HepG2 (cell line): ENCODE results near the gene VPS52. TPM values are rescaled to one million over a fixed set of nuclear protein-coding genes. Genes with fewer than 3 reads are reported as not detected.
A peak's percentile ranks its signal among the peaks of the same experiment; 100 is the strongest.

ENCODE experiments used
- ETS1 ChIP-seq: sonication (generic); formaldehyde crosslinking; IDR thresholded peaks from 2 replicates; pipeline ENCODE4 v1.4.0; 2020; ENCODE audit warnings: missing genetic modification reagents
- MAZ ChIP-seq, 2 experiments: sonication (generic) in 1 of 2; formaldehyde crosslinking in 1 of 2; IDR thresholded peaks; 2 replicates each; pipeline versions ENCODE4 v1.5.0 to v1.6.1; 2012 to 2020; ENCODE audit warnings: low read depth in 2 of 2, mild to moderate bottlenecking in 2 of 2, borderline replicate concordance in 1 of 2, improper control_type of control experiment in 1 of 2, low read length in 1 of 2, missing genetic modification reagents in 1 of 2, moderate library complexity in 1 of 2
- MBNL3 ChIP-seq: fragments of 250-450 bp; sonication (Bioruptor Pico); conservative IDR thresholded peaks from 2 replicates; pipeline ENCODE4 v1.8.0; 2022; ENCODE audit warnings: mild to moderate bottlenecking, inconsistent platforms
- RARG ChIP-seq: sonication (generic); formaldehyde crosslinking; IDR thresholded peaks from 2 replicates; pipeline ENCODE4 v1.4.0; 2020; ENCODE audit warnings: low read depth, mild to moderate bottlenecking, missing genetic modification reagents
- RBM39 ChIP-seq: fragments of 200-400 bp; formaldehyde crosslinking; IDR thresholded peaks from one replicate; pipeline ENCODE4 v1.6.1; 2018; ENCODE audit warnings: antibody characterized with exemption, mild to moderate bottlenecking, low read depth, low read length; ENCODE audit not compliant: poor library complexity, severe bottlenecking
- TBP ChIP-seq: sonication (generic); formaldehyde crosslinking; IDR thresholded peaks from 2 replicates; pipeline ENCODE4 v1.5.0; 2020; ENCODE audit warnings: missing genetic modification reagents
- YEATS4 ChIP-seq: sonication (generic); formaldehyde crosslinking; IDR thresholded peaks from 2 replicates; pipeline ENCODE4 v1.4.0; 2020; ENCODE audit warnings: missing genetic modification reagents, borderline replicate concordance
- polyA plus RNA-seq, 8 experiments: library from polyadenylated mRNA; depleted of rRNA in 3 of 8; stranded (reverse) in 7 of 8; unstranded in 1 of 8; fragments of >200 nt; fragmentation: Illumina TruSeq in 4 of 8; extraction: Trizol in 4 of 8; gene quantifications; 2 replicates each; pipeline versions ENCODE4 v1.2.1 to v1.2.3, GENCODE V29; 2011 to 2016; ENCODE audit warnings: low read depth in 4 of 8, missing spikeins in 1 of 8, mixed read lengths in 1 of 8; ENCODE audit not compliant: insufficient read depth in 1 of 8
- total RNA-seq, 5 experiments: library from RNA; depleted of rRNA; stranded (reverse); fragments of >200 nt; fragmentation: Illumina TruSeq; extraction: Trizol; gene quantifications; 2 replicates each; pipeline ENCODE4 v1.2.3, GENCODE V29; 2016; ENCODE audit warnings: low read depth in 1 of 5
- TF ChIP-seq, protein P1 (sequence below): IDR thresholded peaks from 2 replicates; pipeline ENCODE4 v1.6.1; 2016; ENCODE audit warnings: low read depth, missing genetic modification reagents, missing compliant biosample characterization
- TF ChIP-seq, protein P2 (sequence below): sonication (generic); formaldehyde crosslinking; IDR thresholded peaks from 2 replicates; pipeline ENCODE4 v1.8.0; 2022; ENCODE audit warnings: mild to moderate bottlenecking, missing genetic modification reagents, moderate library complexity
- TF ChIP-seq, protein P3 (sequence below), 2 experiments: fragments of 450-650 bp in 1 of 2; sonication (generic) in 1 of 2; formaldehyde crosslinking in 1 of 2; IDR thresholded peaks; 2 replicates each; pipeline versions ENCODE4 v1.6.1 to v1.8.0; 2016 to 2022; ENCODE audit warnings: antibody characterized with exemption in 1 of 2, mild to moderate bottlenecking in 1 of 2, missing genetic modification reagents in 1 of 2

Gene VPS52
- total and polyA plus RNA-seq, 2 of the 13 experiments (the other 11 are each of a cell fraction or from before 2014, with no cell fraction given): 48.9 to 85.5 TPM

- TF ChIP-seq, protein P1, sequence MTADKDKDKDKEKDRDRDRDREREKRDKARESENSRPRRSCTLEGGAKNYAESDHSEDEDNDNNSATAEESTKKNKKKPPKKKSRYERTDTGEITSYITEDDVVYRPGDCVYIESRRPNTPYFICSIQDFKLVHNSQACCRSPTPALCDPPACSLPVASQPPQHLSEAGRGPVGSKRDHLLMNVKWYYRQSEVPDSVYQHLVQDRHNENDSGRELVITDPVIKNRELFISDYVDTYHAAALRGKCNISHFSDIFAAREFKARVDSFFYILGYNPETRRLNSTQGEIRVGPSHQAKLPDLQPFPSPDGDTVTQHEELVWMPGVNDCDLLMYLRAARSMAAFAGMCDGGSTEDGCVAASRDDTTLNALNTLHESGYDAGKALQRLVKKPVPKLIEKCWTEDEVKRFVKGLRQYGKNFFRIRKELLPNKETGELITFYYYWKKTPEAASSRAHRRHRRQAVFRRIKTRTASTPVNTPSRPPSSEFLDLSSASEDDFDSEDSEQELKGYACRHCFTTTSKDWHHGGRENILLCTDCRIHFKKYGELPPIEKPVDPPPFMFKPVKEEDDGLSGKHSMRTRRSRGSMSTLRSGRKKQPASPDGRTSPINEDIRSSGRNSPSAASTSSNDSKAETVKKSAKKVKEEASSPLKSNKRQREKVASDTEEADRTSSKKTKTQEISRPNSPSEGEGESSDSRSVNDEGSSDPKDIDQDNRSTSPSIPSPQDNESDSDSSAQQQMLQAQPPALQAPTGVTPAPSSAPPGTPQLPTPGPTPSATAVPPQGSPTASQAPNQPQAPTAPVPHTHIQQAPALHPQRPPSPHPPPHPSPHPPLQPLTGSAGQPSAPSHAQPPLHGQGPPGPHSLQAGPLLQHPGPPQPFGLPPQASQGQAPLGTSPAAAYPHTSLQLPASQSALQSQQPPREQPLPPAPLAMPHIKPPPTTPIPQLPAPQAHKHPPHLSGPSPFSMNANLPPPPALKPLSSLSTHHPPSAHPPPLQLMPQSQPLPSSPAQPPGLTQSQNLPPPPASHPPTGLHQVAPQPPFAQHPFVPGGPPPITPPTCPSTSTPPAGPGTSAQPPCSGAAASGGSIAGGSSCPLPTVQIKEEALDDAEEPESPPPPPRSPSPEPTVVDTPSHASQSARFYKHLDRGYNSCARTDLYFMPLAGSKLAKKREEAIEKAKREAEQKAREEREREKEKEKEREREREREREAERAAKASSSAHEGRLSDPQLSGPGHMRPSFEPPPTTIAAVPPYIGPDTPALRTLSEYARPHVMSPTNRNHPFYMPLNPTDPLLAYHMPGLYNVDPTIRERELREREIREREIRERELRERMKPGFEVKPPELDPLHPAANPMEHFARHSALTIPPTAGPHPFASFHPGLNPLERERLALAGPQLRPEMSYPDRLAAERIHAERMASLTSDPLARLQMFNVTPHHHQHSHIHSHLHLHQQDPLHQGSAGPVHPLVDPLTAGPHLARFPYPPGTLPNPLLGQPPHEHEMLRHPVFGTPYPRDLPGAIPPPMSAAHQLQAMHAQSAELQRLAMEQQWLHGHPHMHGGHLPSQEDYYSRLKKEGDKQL (CRISPR knock-in tag): no peak
- TF ChIP-seq YEATS4 (CRISPR knock-in tag) (no peak), TBP (no peak), RARG (CRISPR knock-in tag) (no peak), RBM39 (no peak), MBNL3 (no peak), MAZ (IDR thresholded peaks at IDR 0.05; ENCODE audit: borderline replicate concordance, low read depth, low read length) (no peak; the same call in 1 of the 2 replicates), MAZ (CRISPR knock-in tag; IDR thresholded peaks at IDR 0.05; ENCODE audit: low read depth) (no peak), ETS1 (CRISPR knock-in tag) (0 out of 2 replicates have a peak, but pooled peaks have one; percentile 9)
- TF ChIP-seq, protein P2, sequence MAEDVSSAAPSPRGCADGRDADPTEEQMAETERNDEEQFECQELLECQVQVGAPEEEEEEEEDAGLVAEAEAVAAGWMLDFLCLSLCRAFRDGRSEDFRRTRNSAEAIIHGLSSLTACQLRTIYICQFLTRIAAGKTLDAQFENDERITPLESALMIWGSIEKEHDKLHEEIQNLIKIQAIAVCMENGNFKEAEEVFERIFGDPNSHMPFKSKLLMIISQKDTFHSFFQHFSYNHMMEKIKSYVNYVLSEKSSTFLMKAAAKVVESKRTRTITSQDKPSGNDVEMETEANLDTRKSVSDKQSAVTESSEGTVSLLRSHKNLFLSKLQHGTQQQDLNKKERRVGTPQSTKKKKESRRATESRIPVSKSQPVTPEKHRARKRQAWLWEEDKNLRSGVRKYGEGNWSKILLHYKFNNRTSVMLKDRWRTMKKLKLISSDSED (CRISPR knock-in tag): no peak
- TF ChIP-seq, protein P3, sequence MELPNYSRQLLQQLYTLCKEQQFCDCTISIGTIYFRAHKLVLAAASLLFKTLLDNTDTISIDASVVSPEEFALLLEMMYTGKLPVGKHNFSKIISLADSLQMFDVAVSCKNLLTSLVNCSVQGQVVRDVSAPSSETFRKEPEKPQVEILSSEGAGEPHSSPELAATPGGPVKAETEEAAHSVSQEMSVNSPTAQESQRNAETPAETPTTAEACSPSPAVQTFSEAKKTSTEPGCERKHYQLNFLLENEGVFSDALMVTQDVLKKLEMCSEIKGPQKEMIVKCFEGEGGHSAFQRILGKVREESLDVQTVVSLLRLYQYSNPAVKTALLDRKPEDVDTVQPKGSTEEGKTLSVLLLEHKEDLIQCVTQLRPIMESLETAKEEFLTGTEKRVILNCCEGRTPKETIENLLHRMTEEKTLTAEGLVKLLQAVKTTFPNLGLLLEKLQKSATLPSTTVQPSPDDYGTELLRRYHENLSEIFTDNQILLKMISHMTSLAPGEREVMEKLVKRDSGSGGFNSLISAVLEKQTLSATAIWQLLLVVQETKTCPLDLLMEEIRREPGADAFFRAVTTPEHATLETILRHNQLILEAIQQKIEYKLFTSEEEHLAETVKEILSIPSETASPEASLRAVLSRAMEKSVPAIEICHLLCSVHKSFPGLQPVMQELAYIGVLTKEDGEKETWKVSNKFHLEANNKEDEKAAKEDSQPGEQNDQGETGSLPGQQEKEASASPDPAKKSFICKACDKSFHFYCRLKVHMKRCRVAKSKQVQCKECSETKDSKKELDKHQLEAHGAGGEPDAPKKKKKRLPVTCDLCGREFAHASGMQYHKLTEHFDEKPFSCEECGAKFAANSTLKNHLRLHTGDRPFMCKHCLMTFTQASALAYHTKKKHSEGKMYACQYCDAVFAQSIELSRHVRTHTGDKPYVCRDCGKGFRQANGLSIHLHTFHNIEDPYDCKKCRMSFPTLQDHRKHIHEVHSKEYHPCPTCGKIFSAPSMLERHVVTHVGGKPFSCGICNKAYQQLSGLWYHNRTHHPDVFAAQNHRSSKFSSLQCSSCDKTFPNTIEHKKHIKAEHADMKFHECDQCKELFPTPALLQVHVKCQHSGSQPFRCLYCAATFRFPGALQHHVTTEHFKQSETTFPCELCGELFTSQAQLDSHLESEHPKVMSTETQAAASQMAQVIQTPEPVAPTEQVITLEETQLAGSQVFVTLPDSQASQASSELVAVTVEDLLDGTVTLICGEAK (IDR thresholded peaks at IDR 0.05): no peak
- TF ChIP-seq, protein P3 (CRISPR knock-in tag; IDR thresholded peaks at IDR 0.05): no peak; the same call in 1 of the 2 replicates
Observed at GRCh38 chr6:33298773-33299236, 27.1 kb upstream of the VPS52 start, which contains the start of gene RGL2 (continued).
